Smooth muscle cell of the pulmonary artery (primary cell): Measurements from ENCODE around the gene OR8B3. TPM values are rescaled to one million over a fixed set of nuclear protein-coding genes. Genes with fewer than 3 reads are reported as not detected.

Experiments
- total RNA-seq: library from RNA; depleted of rRNA; stranded (reverse); fragments of >200 nt; gene quantifications from 2 replicates; pipeline ENCODE4 v1.2.3, GENCODE V29; 2014

OR8B3 gene, protein sequence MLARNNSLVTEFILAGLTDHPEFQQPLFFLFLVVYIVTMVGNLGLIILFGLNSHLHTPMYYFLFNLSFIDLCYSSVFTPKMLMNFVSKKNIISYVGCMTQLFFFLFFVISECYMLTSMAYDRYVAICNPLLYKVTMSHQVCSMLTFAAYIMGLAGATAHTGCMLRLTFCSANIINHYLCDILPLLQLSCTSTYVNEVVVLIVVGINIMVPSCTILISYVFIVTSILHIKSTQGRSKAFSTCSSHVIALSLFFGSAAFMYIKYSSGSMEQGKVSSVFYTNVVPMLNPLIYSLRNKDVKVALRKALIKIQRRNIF
- not detected in 2 replicates for total RNA-seq

DNA sequence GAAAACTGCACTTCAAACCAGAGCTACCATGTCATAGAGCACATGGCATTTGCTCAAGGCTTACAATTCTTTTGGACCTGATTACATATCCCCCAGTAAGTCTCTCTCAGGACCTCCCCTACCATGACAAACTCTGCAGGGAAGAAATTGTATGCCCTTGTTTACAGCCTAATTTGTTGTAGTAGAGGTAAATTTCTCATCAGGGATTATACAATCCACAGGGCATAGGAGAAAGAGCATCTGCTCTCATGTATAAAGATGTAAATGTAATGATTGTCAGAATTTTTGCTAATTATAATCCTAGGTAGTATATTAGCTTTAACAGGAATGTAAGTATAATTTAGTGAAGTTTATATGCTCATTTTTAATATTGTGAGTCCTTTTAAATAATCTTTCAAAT is at the start of gene OR8B3:
Gene OR8B3, minus strand, starts transcription at position 101 of the 400 bp plus-strand sequence. CDS start 1,673 bp downstream, outside the sequence.

DNA sequence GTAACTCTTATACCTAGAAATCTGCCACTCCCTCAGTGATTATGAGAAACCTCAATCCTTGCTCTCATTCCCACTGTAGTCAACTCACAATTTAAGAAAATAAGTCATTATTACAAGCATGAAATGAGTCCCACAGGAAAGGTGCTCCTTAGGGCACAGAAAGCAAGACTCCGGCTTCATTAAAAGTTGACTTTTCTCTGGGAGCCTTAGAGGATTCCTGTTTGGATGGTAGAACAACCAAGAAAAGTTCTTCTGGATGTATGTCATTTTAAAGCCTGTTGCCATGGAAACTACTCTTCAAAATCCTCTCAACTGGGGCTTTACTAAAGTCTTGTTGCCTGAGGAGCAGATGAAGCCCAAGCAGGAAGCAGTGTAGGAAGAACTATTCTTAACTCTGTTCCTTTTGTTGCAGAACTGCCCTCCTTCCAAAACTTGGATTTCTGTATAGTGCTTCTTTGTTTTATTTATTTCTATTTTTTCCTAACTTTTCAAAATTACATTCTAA is 46.9 kb upstream of the OR8B3 start, which contains the start of gene OR8B8:
Gene OR8B8, minus strand, starts transcription at position 51 of the 505 bp plus-strand sequence. CDS start 4,611 bp downstream, outside the sequence.

DNA sequence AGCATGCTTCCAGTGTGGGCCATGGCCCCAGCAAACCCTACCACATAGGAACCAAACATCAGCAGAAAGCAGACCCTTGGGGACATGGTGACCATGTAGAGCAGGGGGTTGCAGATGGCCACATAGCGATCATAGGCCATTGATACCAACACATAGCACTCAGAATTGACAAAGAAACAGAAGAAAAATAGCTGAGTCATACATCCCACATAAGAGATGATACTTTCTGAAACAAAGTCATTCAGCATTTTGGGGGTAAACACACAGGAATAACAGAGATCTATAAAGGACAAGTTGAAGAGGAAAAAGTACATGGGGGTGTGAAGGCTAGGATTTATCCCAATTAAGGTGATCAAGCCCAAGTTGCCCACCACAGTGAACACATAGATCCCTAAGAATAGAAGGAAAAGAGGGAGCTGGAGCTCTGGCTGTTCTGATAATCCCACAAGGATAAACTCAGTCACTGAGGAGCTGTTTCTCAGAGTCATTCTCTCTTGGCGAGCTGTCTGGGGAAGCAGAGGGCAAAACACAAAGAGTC is 25.6 kb upstream of the OR8B3 start, which contains the start of gene OR8B4:
Gene OR8B4, minus strand, starts transcription at position 488 of the 538 bp plus-strand sequence. Its CDS starts 0 bp downstream, at position 488.

DNA sequence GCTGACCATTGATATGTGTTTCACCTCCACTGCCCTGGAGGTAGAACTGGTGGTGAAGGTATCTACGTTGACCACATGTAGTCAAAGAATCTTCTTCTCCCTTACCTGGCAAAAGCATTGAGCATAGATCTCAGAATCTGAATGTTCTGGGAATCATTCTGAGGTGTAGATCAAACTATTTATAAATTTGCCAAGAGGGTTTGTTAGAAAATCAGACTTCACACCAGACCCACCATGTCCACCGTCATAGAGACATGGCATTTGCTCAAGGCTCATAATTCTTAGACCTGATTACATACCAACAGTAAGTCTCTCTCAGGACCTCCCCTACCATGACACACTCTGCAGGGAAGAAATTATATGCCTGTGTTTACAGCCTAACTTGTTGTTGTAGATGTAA is 14.4 kb downstream of the OR8B3 start, which contains the start of gene OR8B2:
Gene OR8B2, minus strand, starts transcription at position 101 of the 400 bp plus-strand sequence. CDS start 1,156 bp downstream, outside the sequence.

Other genes with a start within 250 kb of the OR8B3 start
- gene OR10D3, start 215.7 kb downstream of the OR8B3 start, total RNA-seq = not detected in 2 replicates
- gene OR8G1, start 157.9 kb downstream of the OR8B3 start, total RNA-seq = not detected in 2 replicates
- not detected in 2 replicates for gene OR8G5, start 142.6 kb downstream of the OR8B3 start, total RNA-seq
- gene OR8D1, start 85.1 kb downstream of the OR8B3 start, total RNA-seq = not detected in 2 replicates
- not detected in 2 replicates for gene OR8D2, start 78.8 kb downstream of the OR8B3 start, total RNA-seq
- gene OR8B2, start 14.5 kb downstream of the OR8B3 start, total RNA-seq = not detected in 2 replicates
- not detected in 2 replicates for gene OR8B4, start 25.8 kb upstream of the OR8B3 start, total RNA-seq
- gene OR8B8, start 46.7 kb upstream of the OR8B3 start, total RNA-seq = not detected in 2 replicates
- gene OR8B12, start 144.6 kb upstream of the OR8B3 start, total RNA-seq = not detected in 2 replicates
- not detected in 2 replicates for gene OR8A1, start 171.0 kb upstream of the OR8B3 start, total RNA-seq
- not detected in 2 replicates for gene PANX3, start 212.4 kb upstream of the OR8B3 start, total RNA-seq
- gene TBRG1, start 223.8 kb upstream of the OR8B3 start, total RNA-seq = 30.6 and 34.8 TPM in 2 replicates